Ramos (cell line): Measurements from ENCODE around the gene LCN15.

ENCODE experiments used
- in situ Hi-C: fragments of 300-500 bp; cut with MboI; formaldehyde crosslinking; loops from one replicate; pipeline ENCODE4 v1.14.3; 2022; ENCODE audit warnings: low sequenced_read_pairs; ENCODE audit not compliant: unreplicated experiment

The LCN15 gene

GRCh38 chr9:136745389-136746154 lies 18.7 kb downstream of the LCN15 start:
- in situ Hi-C loops: no loop called here

- in situ Hi-C loops: no loop called here
Observed at GRCh38 chr9:136744773-136745172, 19.5 kb downstream of the LCN15 start.

- in situ Hi-C loops: no loop called here
Observed at GRCh38 chr9:136743639-136744211, 20.6 kb downstream of the LCN15 start.

GRCh38 chr9:136742591-136743391 lies 21.5 kb downstream of the LCN15 start, which contains the start of gene LCN10:
Gene LCN10, minus strand, starts transcription at chr9:136742940. Its CDS starts 37 bp downstream, at chr9:136742903.
- in situ Hi-C loops: no loop called here

- in situ Hi-C loops: no loop called here
Observed at GRCh38 chr9:136741883-136742571, 22.3 kb downstream of the LCN15 start.

- in situ Hi-C loops: no loop called here
Observed at GRCh38 chr9:136740971-136741882, 23.1 kb downstream of the LCN15 start.

- in situ Hi-C loops: no loop called here
Observed at GRCh38 chr9:136740491-136740890, 23.8 kb downstream of the LCN15 start.

- in situ Hi-C loops: no loop called here
Observed at GRCh38 chr9:136740069-136740468, 24.2 kb downstream of the LCN15 start.

- in situ Hi-C loops: no loop called here
Observed at GRCh38 chr9:136739509-136739908, 24.8 kb downstream of the LCN15 start.

- in situ Hi-C loops: no loop called here
Observed at GRCh38 chr9:136738960-136739359, 25.4 kb downstream of the LCN15 start.

- in situ Hi-C loops: no loop called here
Observed at GRCh38 chr9:136735812-136736480, 28.4 kb downstream of the LCN15 start.

- in situ Hi-C loops: no loop called here
Observed at GRCh38 chr9:136734837-136735496, 29.4 kb downstream of the LCN15 start.

GRCh38 chr9:136733611-136734010 lies 30.7 kb downstream of the LCN15 start:
- in situ Hi-C loops: no loop called here

- in situ Hi-C loops: no loop called here
Observed at GRCh38 chr9:136732444-136733178, 31.7 kb downstream of the LCN15 start.

GRCh38 chr9:136729926-136730325 lies 34.4 kb downstream of the LCN15 start:
- in situ Hi-C loops: no loop called here

GRCh38 chr9:136729144-136729543 lies 35.2 kb downstream of the LCN15 start:
- in situ Hi-C loops: no loop called here

- in situ Hi-C loops: no loop called here
Observed at GRCh38 chr9:136728548-136729123, 35.7 kb downstream of the LCN15 start.
